Hepatocyte (in vitro differentiated cells): ENCODE measurements around the gene CSMD2. TPM values are rescaled to one million over a fixed set of nuclear protein-coding genes. Genes with fewer than 3 reads are reported as not detected.

ENCODE experiments used
- DNase-seq: peaks from one replicate; pipeline ENCODE4 v3.0.0-alpha.2; 2016; ENCODE audit warnings: low spot score
- H2AFZ ChIP-seq: fragments of 200-600 bp; sonication (generic); 2 replicates; pipeline ENCODE4 v1.6.0; 2016; ENCODE audit warnings: antibody characterized with exemption, mild to moderate bottlenecking
- H3K27ac ChIP-seq: fragments of 200-600 bp; sonication (generic); 2 replicates; pipeline ENCODE4 v1.5.1; 2016; ENCODE audit warnings: mild to moderate bottlenecking
- H3K27me3 ChIP-seq: fragments of 200-600 bp; sonication (generic); 2 replicates; pipeline ENCODE4 v1.6.1; 2016
- H3K36me3 ChIP-seq: fragments of 200-600 bp; sonication (generic); replicated peaks from 2 replicates; pipeline ENCODE4 v1.5.1; 2016; ENCODE audit warnings: low read depth; ENCODE audit not compliant: insufficient read depth
- H3K4me1 ChIP-seq: fragments of 200-600 bp; sonication (generic); 2 replicates; pipeline ENCODE4 v1.5.1; 2016; ENCODE audit warnings: mild to moderate bottlenecking, moderate library complexity; ENCODE audit not compliant: insufficient read depth
- H3K4me2 ChIP-seq: fragments of 200-600 bp; sonication (generic); 2 replicates; pipeline ENCODE4 v1.6.0; 2016
- H3K4me3 ChIP-seq: fragments of 200-600 bp; sonication (generic); 2 replicates; pipeline ENCODE4 v1.5.1; 2016; ENCODE audit warnings: mild to moderate bottlenecking
- H3K79me2 ChIP-seq: fragments of 200-600 bp; sonication (generic); 2 replicates; pipeline ENCODE4 v1.6.0; 2017; ENCODE audit warnings: mild to moderate bottlenecking
- H3K9me2 ChIP-seq: fragments of 200-600 bp; sonication (generic); replicated peaks from 2 replicates; pipeline ENCODE4 v1.6.0; 2017; ENCODE audit warnings: mild to moderate bottlenecking; ENCODE audit not compliant: insufficient read depth
- H3K9me3 ChIP-seq: fragments of 200-600 bp; sonication (generic); 2 replicates; pipeline ENCODE4 v1.5.1; 2016; ENCODE audit warnings: low read depth, mild to moderate bottlenecking
- H4K20me1 ChIP-seq: fragments of 200-600 bp; sonication (generic); 2 replicates; pipeline ENCODE4 v1.6.0; 2016; ENCODE audit warnings: mild to moderate bottlenecking; ENCODE audit not compliant: insufficient read depth, poor library complexity, severe bottlenecking
- EZH2 ChIP-seq: fragments of 200-600 bp; sonication (generic); IDR thresholded peaks from 2 replicates; pipeline ENCODE4 v1.6.1; 2016; ENCODE audit warnings: antibody characterized with exemption, mild to moderate bottlenecking, borderline replicate concordance
- EZH2phosphoT487 ChIP-seq: fragments of 200-600 bp; sonication (generic); IDR thresholded peaks from one replicate; pipeline ENCODE4 v1.6.1; 2018; ENCODE audit warnings: antibody characterized with exemption, mild to moderate bottlenecking, low read depth, moderate library complexity; ENCODE audit not compliant: unreplicated experiment, severe bottlenecking
- WGBS: methylation state at CpG from one replicate; pipeline ENCODE4 v1.1.6; 2016; ENCODE audit warnings: low lambda C conversion rate; ENCODE audit errors: missing lambda C conversion rate; 5-methylcytosine and 5-hydroxymethylcytosine counted together
- polyA plus RNA-seq: library from polyadenylated mRNA; unstranded; fragments of >200 nt; fragmentation: Nextera tagmentation; extraction: Ambion mirVana; gene quantifications from 2 replicates; pipeline ENCODE4 v1.2.1, GENCODE V29; 2016
- total RNA-seq: library from RNA; depleted of rRNA; stranded (reverse); fragments of >200 nt; gene quantifications from 2 replicates; pipeline ENCODE4 v1.2.3, GENCODE V29; 2014
- TF ChIP-seq, protein P1 (sequence below): fragments of 200-600 bp; sonication (generic); IDR thresholded peaks from 2 replicates; pipeline ENCODE4 v1.5.1; 2016; ENCODE audit warnings: antibody characterized with exemption, mild to moderate bottlenecking; ENCODE audit not compliant: poor library complexity

The CSMD2 gene
- total and polyA plus RNA-seq, 2 experiments from 2014 or later = 0.10 to 0.37 TPM

DNA sequence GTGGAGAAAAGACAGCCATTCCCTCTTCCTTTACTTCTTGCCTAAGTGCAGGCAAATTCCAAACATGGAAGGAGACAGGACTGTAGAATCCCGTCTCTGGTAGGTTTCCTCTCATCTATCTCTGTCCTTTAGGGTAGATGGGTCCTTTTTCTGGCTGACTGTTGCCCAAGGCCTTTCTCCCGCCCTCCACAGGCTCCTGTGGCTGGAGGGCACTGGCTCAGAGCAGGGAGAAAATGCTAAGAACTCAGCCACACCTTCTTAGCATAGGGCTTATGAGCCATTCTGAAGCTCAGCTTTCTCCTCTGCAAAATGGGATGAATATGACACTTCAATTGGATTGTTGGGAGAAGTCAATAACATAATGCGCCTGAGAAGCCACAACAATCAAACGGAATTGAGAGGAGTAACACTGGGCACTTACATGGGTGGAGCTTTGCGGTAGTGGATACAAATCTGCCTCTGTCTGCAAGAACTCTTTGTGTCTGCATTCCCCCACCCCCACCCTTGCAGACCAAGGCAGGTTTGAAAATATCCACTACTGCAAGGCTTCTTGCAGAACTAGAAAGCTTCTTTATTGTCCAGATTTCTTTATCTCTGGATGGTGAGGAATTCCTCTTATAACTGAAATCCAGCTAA, 94.7 kb downstream of the CSMD2 start:
- Histone ChIP-seq H3K9me3 (no peaks in the 10 kb centered on the region), H3K4me2 (no peak overlapping the region), H3K9me2 (no peaks in the 10 kb centered on the region), H3K79me2 (no peaks in the 10 kb centered on the region), H3K27ac (no peak overlapping the region), H2AFZ (no peak overlapping the region), H4K20me1 (no peaks in the 10 kb centered on the region), H3K4me3 (no peak overlapping the region), H3K36me3 (no peaks in the 10 kb centered on the region), H3K4me1 (no peaks in the 10 kb centered on the region), H3K27me3 (no peaks in the 10 kb centered on the region)
- WGBS = 68% methylated on average over 5 of the region's 5 CpGs
- DNase-seq = no peak
- TF ChIP-seq EZH2 (no peak), EZH2phosphoT487 (no peak)
- TF ChIP-seq, protein P1, sequence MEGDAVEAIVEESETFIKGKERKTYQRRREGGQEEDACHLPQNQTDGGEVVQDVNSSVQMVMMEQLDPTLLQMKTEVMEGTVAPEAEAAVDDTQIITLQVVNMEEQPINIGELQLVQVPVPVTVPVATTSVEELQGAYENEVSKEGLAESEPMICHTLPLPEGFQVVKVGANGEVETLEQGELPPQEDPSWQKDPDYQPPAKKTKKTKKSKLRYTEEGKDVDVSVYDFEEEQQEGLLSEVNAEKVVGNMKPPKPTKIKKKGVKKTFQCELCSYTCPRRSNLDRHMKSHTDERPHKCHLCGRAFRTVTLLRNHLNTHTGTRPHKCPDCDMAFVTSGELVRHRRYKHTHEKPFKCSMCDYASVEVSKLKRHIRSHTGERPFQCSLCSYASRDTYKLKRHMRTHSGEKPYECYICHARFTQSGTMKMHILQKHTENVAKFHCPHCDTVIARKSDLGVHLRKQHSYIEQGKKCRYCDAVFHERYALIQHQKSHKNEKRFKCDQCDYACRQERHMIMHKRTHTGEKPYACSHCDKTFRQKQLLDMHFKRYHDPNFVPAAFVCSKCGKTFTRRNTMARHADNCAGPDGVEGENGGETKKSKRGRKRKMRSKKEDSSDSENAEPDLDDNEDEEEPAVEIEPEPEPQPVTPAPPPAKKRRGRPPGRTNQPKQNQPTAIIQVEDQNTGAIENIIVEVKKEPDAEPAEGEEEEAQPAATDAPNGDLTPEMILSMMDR = no peak

DNA sequence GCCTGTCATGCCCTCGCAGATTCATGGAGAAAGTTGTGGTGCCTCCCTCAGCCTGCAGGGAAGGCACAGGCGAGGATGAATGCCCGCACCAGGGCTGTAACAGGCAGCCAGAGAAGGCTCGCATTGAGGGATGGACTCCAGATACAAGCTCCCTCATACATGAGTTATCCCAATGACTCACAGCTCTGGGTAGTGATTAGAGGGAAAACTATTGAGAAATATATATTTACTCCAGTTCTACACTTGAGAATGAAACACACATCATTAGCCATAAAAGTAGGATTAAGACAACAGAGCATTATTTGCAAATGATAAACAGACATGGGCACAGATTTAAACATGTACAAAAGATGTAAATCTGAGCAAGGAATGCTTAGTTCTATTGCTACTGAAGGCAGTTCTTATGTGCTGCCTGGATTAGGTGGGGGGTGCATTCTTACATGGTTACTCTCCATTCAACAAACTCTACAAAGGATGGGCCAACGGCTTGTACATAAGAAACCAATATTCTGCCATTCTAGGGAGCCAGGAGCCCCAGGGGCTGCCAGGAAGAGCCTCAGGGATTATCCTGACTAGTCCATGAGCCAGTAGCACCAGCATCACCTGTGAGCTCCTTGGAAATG, 97.9 kb downstream of the CSMD2 start:
- Histone ChIP-seq H3K4me1 (no peaks in the 10 kb centered on the region), H3K9me2 (no peaks in the 10 kb centered on the region), H3K36me3 (no peaks in the 10 kb centered on the region), H2AFZ (no peak overlapping the region), H3K27ac (no peak overlapping the region), H4K20me1 (no peaks in the 10 kb centered on the region), H3K79me2 (no peaks in the 10 kb centered on the region), H3K4me3 (no peak overlapping the region), H3K4me2 (no peak overlapping the region), H3K9me3 (no peaks in the 10 kb centered on the region), H3K27me3 (no peaks in the 10 kb centered on the region)
- DNase-seq = peak; percentile 36
- no peak for TF ChIP-seq EZH2phosphoT487
- TF ChIP-seq EZH2 = no peak
- TF ChIP-seq, protein P1 = no peak
- WGBS = 71% methylated on average over 5 of the region's 5 CpGs

DNA sequence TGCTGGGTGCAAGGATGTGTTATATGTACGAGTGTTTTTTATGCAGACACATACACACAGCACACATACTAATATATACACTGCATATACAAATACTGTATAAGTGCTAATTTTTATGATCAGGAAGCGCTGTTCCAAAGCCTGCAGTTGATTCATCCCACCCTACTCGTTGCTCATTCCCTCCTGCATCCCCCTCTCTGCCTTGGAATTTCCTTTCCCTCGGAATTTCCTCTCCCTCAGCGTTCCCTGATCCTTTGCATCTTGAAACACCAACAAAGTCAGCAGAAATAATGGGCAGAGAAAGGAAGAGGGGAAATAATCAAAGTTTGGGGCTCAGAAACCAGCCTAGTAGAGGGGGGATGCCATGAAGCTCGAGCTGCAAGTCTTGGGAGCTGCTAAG, 98.9 kb downstream of the CSMD2 start:
- no peak overlapping the region for H2AFZ ChIP-seq
- no peaks in the 10 kb centered on the region for H3K36me3 ChIP-seq
- TF ChIP-seq, protein P1 = no peak
- 79% methylated on average over 6 of the region's 6 CpGs for WGBS
- H3K79me2 ChIP-seq = no peaks in the 10 kb centered on the region
- no peaks in the 10 kb centered on the region for H3K9me3 ChIP-seq
- H3K9me2 ChIP-seq = no peaks in the 10 kb centered on the region
- no peaks in the 10 kb centered on the region for H4K20me1 ChIP-seq
- H3K27ac ChIP-seq = no peak overlapping the region
- H3K4me2 ChIP-seq = no peak overlapping the region
- H3K27me3 ChIP-seq = no peaks in the 10 kb centered on the region
- no peaks in the 10 kb centered on the region for H3K4me1 ChIP-seq
- no peak overlapping the region for H3K4me3 ChIP-seq
- no peak for DNase-seq
